Heart left ventricle (tissue), 13 donors: Measurements from ENCODE around the gene SLC22A14.

Experiments
- POLR2A ChIP-seq, 2 donors: fragments of 450-650 bp; IDR thresholded peaks; one replicate each; pipeline ENCODE4 v1.6.1; 2017; ENCODE audit warnings: antibody characterized with exemption in 2 of 2, mild to moderate bottlenecking in 2 of 2, moderate library complexity in 2 of 2
- TF ChIP-seq, protein P1 (sequence below), 12 donors: fragments of 200-600 bp; sonication (generic) in 4 of 12; IDR thresholded peaks; one replicate each; pipeline versions ENCODE4 v1.5.0 to v1.8.0; 2018 to 2022; ENCODE audit warnings: antibody characterized with exemption in 12 of 12, mild to moderate bottlenecking in 5 of 12
- donor health status: ischemic (EF 13 %, LVEDD 7.1; RV severe dilation, severe dysfunction).
- donor health status: DM: no; HTN: yes; CAD: no.
- donor health status: DM: no; HTN: no; CAD: no.
- donor health status: ischemic (EF 25% LVEDD 6.9; RV normal size, moderate dysfunction).
- donor health status: ischemic (EF 25% LVEDD 5.7; RV mildly dilated, moderate dysfunction).
- donor health status: ischemic (EF 35%, LVEDD 5.7; RV mildly dilated, moderate dysfunction).
- donor health status: nonischemic (EF 11% LVEDD 7.7; RV severe dilation, severe dysfunction).
- donor health status: DM: yes; HTN: yes; CAD: no.
- donor health status: PGD.
- donor health status: ischemic (EF 29% LVEDD 5.4; RV normal size, mild dysfunction).
- donor health status: nonischemic (EF 23%, LVEDD 6.1; RV moderate dilation, normal function).

DNA sequence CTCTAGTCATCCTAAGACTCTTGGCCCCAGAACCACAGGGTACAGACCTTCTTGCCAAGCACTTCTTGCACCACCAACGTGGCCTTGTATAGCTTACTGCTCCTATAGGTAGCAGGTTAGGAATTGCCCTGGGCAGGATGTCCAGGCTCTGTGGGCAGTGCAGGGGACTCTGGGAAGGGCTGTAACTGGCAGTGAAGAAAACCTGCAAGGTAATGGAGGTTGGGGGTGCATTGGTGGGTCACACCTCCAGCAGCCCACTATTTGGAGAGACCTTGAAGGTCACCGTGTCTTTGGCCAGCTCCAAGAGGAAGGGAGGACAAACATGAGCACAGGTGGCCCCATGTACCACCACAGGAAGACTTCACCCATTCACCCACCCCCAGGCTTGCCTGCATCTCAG lies 43.2 kb downstream of the SLC22A14 start:
- TF ChIP-seq, protein P1, sequence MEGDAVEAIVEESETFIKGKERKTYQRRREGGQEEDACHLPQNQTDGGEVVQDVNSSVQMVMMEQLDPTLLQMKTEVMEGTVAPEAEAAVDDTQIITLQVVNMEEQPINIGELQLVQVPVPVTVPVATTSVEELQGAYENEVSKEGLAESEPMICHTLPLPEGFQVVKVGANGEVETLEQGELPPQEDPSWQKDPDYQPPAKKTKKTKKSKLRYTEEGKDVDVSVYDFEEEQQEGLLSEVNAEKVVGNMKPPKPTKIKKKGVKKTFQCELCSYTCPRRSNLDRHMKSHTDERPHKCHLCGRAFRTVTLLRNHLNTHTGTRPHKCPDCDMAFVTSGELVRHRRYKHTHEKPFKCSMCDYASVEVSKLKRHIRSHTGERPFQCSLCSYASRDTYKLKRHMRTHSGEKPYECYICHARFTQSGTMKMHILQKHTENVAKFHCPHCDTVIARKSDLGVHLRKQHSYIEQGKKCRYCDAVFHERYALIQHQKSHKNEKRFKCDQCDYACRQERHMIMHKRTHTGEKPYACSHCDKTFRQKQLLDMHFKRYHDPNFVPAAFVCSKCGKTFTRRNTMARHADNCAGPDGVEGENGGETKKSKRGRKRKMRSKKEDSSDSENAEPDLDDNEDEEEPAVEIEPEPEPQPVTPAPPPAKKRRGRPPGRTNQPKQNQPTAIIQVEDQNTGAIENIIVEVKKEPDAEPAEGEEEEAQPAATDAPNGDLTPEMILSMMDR (IDR thresholded peaks at IDR 0.05): no peak
- no peak for TF ChIP-seq POLR2A (IDR thresholded peaks at IDR 0.05)
